Activated CD4-positive, alpha-beta T cell treated with anti-CD3 and anti-CD28 coated beads for 24 hours (primary cell): ENCODE measurements around the gene HSD17B3.
"Not testable (repeated sequence)": the region's sequence is repeated elsewhere in the genome, so short reads cannot be mapped to it uniquely, and the experiment has no call there.

Experiments
- DNase-seq, 2 donors: peaks; one replicate each; pipeline ENCODE4 v3.0.0-alpha.2; 2020; ENCODE audit warnings: low read depth in 2 of 2

HSD17B3 gene

GRCh38 chr9:96236337-96236736 is 65.6 kb downstream of the HSD17B3 start:
- not testable (repeated sequence) for DNase-seq

- peak in 1 of 2 donors; percentile 27 for DNase-seq
These were observed 69.3 kb downstream of the HSD17B3 start for GRCh38 chr9:96232539-96233241.

- no peak for DNase-seq
These were observed 69.8 kb downstream of the HSD17B3 start for GRCh38 chr9:96232164-96232538.

DNA sequence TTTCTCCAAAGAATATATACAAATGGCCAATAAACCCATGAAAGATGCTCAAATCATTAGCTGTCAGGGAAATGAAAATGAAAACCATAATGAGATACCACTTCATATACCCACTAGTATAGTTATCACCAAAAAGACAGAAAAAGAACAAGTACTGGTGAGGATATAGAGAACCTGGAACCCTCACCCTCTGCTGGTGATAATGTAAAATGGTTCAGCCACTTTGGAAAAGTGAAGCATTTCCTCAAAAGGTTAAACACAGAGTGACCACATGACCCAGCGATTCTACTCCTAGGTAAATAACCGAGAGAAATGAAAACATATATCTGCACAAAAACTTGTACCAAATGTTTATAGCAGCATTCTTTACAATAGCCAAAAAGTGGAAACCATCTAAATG is 72.0 kb downstream of the HSD17B3 start:
- no peak for DNase-seq

- no peak for DNase-seq
These were observed 79.8 kb downstream of the HSD17B3 start for GRCh38 chr9:96222132-96222531.

DNA sequence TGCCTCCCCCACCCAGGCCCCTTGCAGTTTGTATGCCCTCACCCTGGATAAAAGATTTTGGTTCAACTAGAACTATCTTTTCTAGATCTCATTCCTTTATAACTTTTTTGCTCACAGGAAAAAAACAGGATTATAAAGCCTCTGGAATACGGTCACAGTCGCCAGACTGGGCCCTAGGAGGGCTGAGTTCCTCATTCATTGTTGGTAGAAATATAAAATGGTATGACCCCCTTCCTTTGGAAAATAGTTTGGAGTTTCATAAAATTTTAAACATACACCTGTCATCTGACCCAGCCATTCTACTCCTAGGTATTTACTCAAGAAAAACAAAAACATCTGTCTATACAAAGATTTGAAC is 82.1 kb downstream of the HSD17B3 start:
- DNase-seq = no peak

DNA sequence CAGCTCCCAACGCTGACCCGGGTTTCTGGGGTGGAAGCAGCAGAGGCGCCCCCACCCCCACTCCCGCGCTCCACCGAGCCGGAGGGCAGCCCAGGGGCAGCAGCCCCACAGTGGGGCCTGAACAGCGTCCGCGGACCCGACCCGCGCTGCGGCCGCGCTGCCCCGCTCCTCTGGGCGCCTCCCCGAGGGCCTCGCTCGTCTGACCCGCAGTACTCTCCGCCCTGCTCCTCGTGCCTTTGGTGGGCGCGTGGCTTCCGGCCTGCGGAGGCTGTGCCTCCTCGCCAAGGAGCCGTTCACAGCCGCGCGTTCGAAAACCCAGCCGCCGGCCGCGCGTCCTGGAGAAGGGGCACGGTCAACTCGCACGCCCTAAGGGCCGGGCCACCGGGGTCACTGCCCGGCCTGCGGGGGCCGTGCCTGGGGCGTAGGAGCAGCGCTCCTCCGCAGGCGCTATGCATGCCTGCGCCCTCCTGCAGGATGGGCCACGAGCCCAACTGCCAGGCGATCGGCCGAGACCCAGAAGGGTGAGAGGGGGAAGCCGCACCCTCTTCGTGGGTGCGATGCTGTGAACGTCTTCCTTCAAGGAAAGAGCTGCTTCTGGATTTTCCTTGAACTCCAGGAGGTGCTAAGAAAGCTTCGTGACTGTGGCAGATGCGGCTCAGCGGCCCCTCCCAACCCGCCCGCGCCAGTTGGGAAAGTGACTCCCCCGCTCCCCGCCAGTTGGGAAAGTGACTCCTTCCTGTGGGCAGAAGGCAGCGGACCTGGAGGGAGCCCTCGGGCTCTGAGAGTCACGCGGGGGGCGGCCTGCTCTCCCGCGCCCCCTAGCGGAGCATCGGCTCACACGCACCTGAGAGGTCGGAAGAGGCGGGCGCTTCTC is 82.7 kb downstream of the HSD17B3 start:
- DNase-seq = peak in 1 of 2 donors; percentile 16

- DNase-seq = peak; percentile 68 to 69
These were observed 84.0 kb downstream of the HSD17B3 start for GRCh38 chr9:96217754-96218693.

DNA sequence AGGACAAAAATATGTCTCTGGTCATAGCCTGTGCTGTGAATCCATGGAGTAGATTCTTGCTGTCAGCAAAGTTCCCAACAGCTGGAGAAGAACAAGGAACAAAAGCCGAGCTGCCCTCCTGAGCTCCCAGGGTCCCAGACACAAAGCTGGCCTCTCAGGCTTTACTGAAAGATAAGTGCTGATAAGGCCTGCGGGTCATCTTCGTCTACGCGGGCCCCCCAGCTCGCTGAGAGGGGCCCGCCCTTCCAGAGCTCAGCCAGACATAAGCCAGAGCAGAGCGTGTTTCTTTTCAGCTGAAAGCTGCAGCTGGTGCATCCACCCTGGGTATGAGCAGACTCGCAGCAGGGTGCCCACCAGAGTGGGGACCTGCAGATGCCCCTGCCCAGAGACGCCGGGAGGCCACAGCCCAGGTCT is 84.7 kb downstream of the HSD17B3 start:
- DNase-seq = no peak

- no peak for DNase-seq
These were observed 85.4 kb downstream of the HSD17B3 start for GRCh38 chr9:96216583-96216982.

- DNase-seq = no peak
These were observed 86.1 kb downstream of the HSD17B3 start for GRCh38 chr9:96215841-96216240.

- no peak for DNase-seq
These were observed 87.3 kb downstream of the HSD17B3 start for GRCh38 chr9:96214635-96215034.

GRCh38 chr9:96209407-96210271 is 92.3 kb downstream of the HSD17B3 start:
- no peak for DNase-seq

GRCh38 chr9:96206156-96206751 is 95.7 kb downstream of the HSD17B3 start:
- no peak for DNase-seq

GRCh38 chr9:96204853-96205252 is 97.1 kb downstream of the HSD17B3 start:
- no peak for DNase-seq

- DNase-seq = no peak
These were observed 98.0 kb downstream of the HSD17B3 start for GRCh38 chr9:96203867-96204501.

- no peak for DNase-seq
These were observed 98.8 kb downstream of the HSD17B3 start for GRCh38 chr9:96202971-96203780.

DNA sequence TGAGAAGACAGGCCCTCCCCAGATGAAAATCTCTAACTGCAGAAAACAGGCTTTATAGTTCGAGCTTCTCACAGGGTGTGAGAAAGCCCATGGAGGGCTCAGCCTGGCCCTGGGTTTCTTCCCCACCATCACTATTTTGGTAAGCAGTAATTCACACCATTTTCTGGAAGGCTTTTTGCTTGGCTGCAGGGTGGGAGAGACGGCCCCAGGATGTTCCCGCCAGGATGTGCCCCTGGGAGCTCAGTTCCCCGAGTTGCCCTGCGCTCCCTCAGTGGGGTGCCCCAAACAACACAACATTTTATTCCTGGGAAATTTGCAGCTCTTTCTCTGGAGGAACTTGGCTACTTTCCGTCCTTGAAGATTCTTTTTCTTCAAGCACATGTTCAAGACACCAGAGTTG is 100.8 kb downstream of the HSD17B3 start:
- DNase-seq = no peak

GRCh38 chr9:96199006-96199405 is 103.0 kb downstream of the HSD17B3 start:
- DNase-seq = no peak
